GM12872 (cell line): ENCODE data around the gene STYXL1.

Experiments used
- TF ChIP-seq, protein P1 (sequence below): IDR thresholded peaks from 3 replicates; pipeline ENCODE4 v1.5.1; 2011; ENCODE audit warnings: low read depth, mild to moderate bottlenecking, low read length, moderate library complexity; ENCODE audit not compliant: insufficient read depth

The STYXL1 gene

DNA sequence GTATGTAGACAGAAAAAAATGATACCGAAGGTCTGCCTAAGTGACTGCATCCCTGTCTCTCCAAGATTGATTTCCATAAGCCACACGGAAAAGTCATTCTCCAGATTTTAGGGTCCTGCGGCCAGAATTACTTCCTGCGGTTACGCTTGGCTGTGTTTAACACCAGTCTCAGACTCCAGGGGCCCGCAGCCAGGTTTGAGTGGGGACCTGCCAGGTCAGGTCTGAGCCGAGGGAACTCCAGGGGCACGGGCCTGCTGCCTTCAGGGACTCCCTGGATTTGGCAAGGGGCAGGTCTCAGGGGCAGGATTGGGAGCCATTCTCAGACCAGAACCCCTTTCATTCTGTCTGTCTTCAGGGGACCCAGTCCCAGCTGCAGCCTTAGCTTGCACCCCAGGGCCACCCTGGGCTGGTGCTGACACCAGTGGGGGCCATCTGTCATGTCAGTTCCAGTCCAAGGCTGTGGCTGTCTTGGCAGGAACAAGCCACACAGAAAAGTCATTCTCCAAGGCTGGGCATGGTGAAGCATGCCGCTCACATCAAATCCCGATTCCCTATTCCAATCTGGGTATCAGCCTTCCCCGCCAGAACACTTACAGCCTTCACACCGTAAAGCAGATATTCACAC lies 92.4 kb downstream of the STYXL1 start:
- TF ChIP-seq, protein P1, sequence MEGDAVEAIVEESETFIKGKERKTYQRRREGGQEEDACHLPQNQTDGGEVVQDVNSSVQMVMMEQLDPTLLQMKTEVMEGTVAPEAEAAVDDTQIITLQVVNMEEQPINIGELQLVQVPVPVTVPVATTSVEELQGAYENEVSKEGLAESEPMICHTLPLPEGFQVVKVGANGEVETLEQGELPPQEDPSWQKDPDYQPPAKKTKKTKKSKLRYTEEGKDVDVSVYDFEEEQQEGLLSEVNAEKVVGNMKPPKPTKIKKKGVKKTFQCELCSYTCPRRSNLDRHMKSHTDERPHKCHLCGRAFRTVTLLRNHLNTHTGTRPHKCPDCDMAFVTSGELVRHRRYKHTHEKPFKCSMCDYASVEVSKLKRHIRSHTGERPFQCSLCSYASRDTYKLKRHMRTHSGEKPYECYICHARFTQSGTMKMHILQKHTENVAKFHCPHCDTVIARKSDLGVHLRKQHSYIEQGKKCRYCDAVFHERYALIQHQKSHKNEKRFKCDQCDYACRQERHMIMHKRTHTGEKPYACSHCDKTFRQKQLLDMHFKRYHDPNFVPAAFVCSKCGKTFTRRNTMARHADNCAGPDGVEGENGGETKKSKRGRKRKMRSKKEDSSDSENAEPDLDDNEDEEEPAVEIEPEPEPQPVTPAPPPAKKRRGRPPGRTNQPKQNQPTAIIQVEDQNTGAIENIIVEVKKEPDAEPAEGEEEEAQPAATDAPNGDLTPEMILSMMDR = no peak

DNA sequence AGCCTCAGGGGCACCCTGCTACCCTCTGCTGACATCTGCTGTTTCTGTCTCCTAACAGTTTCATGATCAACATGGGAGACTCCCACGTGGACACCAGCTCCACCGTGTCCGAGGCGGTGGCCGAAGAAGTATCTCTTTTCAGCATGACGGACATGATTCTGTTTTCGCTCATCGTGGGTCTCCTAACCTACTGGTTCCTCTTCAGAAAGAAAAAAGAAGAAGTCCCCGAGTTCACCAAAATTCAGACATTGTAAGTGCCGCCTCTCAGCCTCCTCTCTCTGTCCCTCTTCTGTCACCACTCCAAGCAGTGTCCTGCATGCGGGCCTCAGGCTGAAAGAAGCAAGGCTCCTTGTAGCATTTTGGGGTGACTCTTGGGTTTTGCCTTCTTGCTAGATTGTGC lies 93.9 kb downstream of the STYXL1 start:
- TF ChIP-seq, protein P1 = no peak

DNA sequence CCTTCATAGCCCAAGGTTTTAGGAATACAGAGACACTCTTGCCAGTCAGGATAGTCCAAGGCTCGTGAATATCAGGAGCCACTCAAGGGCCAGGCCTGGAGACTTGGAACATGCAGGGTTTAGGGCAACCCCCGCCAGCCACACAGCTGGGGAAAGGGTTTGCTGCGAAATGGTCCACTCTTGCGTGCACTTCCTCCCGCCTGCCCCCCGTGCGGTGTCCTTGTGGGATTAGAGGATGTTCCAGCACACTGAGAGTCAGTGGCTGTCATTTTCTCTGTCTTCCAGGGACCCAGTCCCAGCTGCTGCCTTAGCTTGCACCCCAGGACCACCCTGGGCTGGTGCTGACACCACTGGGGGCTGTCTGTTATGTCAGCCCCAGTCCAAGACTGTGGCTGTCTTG lies 94.4 kb downstream of the STYXL1 start:
- TF ChIP-seq, protein P1 = no peak

DNA sequence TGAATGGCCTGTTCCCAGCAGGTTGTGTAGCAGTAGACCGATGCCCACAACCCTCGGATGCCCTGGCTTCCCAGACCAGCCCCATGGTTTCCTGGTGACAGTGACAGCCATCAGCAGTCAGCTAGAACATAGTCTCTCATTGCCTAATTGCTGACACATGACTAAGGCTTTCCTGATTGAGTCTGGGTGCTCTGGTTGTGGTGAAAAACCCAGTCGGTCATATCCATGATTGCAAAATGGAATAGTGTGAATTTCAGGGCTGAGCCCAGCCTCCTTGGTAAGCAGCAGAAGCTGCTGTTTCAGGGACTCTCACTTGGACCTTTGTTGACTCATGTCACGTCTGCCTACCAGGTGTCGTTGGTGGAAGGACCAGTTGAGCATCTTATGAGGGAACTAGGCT lies 96.3 kb downstream of the STYXL1 start:
- TF ChIP-seq, protein P1 = no peak

DNA sequence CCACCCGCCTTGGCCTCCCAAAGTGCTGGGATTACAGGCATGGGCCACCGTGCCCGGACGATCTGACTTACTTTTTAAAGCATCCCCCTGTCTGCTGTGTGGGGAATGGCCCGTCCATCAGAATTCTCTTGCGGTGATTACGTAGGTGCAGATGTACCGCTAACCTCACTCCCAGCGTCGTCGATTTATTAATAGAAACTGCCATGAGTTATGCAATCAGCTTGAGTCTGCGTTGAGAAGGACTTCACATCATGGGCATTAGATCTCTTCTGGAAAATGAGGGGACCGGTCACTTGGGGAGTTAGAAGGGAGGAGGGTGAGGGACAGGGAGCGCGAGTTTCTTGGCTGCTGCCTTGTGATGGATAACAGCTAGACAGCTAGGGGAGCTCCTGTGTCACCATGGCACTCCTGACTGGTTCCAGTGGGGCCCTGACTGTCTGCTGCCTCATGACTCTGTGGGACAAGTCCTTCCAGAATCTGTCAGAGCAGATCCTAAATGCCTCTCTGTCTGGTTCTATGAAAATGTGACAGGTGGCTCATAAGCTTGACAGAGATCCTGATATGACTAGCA lies 97.6 kb downstream of the STYXL1 start:
- TF ChIP-seq, protein P1 = no peak

DNA sequence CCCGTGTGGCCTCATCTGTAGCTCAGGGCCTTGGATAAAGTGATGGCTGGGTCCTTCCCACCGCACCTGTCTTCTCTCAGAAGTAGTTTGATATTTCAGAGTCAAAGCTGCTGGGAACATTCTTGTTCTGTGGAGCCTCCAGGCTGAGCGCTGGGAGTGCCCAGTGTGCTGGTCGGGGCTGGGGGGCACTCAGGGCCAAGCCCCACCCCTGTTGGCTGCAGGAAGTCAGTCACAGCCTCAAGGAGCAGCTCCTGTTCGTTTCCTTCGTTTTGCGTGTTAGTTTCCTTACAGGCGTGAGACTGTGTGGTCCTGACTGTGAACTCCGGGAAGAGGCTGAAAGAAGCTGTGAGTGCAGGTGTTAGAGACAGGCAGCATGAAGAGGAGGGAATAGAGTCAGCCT lies 99.6 kb downstream of the STYXL1 start:
- TF ChIP-seq, protein P1 = no peak
